COR-L47 (cell line): Measurements from ENCODE around the gene DPEP2.
"Not testable (repeated sequence)": the region's sequence is repeated elsewhere in the genome, so short reads cannot be mapped to it uniquely, and the experiment has no call there.

Source experiments
- DNase-seq: peaks from one replicate; lab custom pipeline; 2025; lab: John Stamatoyannopoulos, UW

The DPEP2 gene

DNA sequence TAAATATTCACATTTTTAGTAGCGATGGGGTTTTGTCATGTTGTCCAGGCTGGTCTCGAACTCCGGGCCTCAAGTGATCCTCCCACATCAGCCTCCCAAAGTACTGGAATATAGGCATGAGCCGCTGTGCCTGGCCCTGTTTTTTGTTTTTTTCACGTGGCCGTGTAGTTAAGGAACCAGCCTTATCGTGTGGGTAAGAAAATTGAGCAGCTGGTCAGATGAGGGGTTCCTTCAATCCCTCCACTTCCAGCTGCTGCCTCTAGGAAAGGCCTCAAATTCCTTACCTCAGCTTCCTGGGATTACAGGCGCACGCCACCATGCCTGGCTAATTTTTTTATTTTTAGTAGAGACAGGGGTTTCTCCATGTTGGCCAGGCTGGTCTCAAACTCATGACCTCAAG is 5.9 kb upstream of the DPEP2 start:
- no peak for DNase-seq

GRCh38 chr16:68003031-68003430 is 3.7 kb upstream of the DPEP2 start:
- no peak for DNase-seq

DNA sequence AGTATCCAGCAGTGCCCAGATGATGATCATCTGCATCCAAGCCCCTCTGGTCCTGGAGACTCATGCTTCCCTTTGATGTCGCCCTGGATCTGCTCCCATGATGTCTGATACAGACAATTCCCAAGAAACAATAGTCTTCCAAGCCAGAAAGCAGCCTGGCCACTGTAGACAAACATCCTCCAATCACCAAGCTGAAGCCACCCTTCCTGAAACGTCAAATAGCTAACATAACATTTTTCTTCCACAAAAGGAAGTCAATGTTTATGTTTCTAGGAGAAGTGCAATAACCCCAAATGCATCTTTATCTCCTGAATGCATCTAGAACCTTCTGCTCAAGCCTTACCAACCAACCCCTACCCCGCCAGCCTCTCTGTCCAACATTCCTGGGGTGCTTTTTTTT is 1.2 kb upstream of the DPEP2 start:
- DNase-seq = no peak

- no peak for DNase-seq
Measured at GRCh38 chr16:67999985-68000384, 701 bp upstream of the DPEP2 start.

DNA sequence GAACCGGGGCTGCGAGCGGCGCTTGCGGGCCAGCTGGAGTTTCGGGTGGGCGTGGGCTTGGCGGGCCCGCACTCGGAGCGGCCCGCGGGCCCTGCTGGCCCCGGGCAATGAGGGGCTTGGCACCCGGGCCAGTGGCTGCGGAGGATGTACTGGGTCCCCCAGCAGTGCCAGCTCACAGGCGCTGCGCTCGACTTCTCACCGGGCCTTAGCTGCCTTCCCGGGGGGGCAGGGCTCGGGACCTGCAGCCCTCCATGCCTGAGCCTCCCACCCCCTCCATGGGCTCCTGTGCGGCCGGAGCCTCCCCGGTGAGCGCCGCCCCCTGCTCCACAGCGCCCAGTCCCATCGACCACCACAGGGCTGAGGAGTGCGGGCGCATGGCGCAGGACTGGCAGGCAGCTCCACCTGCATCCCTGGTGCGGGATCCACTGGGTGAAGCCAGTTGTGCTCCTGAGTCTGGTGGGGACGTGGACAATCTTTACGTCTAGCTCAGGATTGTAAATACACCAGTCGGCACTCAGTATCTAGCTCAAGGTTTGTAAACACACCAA is 979 bp downstream of the DPEP2 start:
- not testable (repeated sequence) for DNase-seq

GRCh38 chr16:67996666-67997065 is 2.6 kb downstream of the DPEP2 start:
- DNase-seq = no peak

GRCh38 chr16:67995423-67995822 is 3.9 kb downstream of the DPEP2 start:
- no peak for DNase-seq

GRCh38 chr16:67994040-67994408 is 5.3 kb downstream of the DPEP2 start:
- DNase-seq = not testable (repeated sequence)

DNA sequence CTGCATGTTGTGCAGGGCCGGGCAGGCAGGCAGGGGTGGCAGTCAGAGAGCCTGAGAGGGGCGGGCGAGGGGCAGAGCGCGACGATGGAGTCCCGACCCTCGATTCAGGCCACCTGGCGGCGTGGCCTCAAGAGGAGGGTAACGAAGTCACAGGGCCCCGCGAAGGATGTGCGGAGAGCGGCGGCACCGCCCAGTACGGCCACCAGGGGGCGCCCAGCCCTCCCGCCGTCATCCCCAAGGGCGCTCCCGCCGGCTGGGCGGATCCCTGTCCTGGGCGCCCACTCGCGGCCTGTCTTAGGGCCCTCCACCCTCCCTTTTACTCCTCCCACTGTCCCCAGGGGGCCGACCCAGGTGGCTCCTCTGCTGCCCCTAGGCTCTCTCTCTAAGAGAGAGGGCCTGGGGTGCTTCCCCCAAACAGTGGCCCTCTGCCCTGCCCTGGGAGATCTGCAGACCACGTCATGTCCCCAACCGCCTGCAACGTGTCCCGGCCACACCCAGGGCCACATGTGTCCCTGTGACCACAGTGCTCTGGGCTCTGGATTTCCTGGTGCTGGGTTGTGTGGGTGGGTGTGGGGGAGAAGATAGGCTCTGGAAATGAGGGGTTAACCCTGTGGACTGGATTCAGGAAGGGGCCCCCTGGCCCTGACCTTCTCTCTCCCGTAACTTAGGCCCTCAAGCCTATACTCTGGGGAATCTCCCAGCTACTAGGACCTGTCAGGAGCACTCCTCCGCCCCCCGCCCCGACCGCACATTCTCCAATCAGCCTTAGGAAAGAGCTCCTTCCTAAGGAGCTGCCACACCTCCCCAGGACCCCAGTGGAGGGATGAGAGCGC is 5.9 kb downstream of the DPEP2 start:
- DNase-seq = peak; percentile 54

- DNase-seq = no peak
Measured at GRCh38 chr16:67992661-67993206, 6.5 kb downstream of the DPEP2 start.

GRCh38 chr16:67990018-67990386 is 9.3 kb downstream of the DPEP2 start:
- DNase-seq = no peak

DNA sequence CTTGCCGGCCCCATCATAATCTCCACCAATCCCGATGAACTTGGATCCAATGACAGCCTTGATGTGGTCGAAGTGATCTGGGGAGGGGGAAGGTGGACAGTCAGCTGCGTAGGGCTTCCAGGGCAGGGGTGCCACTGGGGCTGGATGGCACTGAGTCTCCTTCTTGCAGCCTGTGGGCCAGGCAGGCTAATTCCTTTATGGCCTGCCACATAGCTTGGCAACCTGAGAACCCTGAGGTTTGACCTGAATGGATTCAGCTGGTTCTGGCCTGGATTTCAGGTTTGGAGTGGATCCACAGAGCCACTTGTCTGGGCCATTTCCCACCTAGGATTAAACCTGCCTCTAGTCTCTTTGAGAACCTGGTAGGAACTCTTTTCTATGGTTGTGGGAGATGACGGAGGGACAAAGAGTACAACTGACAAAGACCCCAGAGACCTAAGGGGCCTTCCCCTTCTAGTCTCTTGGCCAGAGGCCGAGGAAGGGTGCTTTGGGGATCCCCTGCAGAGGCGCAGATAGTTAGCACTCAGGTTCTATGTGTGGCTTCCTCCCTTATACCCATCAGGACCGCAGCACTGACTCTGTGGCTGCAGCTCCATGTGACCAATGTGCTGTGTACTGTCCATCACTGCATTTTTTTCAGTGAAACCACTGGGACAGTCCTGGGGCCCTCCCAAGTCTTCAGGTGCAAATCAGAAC is 9.8 kb downstream of the DPEP2 start:
- DNase-seq = no peak

GRCh38 chr16:67988675-67989074 is 10.6 kb downstream of the DPEP2 start:
- no peak for DNase-seq

GRCh38 chr16:67987460-67988160 is 11.7 kb downstream of the DPEP2 start:
- no peak for DNase-seq

DNA sequence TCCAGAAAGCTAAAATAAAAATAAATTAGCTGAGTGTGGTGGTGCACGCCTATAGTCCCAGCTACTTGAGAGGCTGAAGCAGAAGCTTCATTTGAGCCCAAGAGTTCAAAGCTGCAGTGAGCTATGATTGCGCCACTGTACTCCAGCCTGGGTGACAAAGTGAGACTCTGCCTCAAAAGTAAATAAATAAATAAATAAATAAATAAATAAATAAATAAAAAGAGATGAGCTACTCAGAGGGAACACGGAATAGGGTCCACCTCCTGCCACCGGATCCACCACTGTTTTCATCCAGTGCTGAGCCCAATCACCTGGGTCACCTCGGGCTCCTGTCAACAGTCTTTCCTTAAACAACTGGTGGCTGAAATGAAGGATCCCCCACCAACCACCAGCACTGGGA is 12.3 kb downstream of the DPEP2 start:
- no peak for DNase-seq

- no peak for DNase-seq
Measured at GRCh38 chr16:67982011-67982696, 17.1 kb downstream of the DPEP2 start.

GRCh38 chr16:67979955-67980678 is 19.2 kb downstream of the DPEP2 start, which contains the start of gene DPEP3:
Gene DPEP3 (minus strand): TSS chr16:67980499. CDS start chr16:67980380, 119 bp downstream.
- no peak for DNase-seq

GRCh38 chr16:67977469-67978227 is 21.6 kb downstream of the DPEP2 start:
- DNase-seq = no peak

DNA sequence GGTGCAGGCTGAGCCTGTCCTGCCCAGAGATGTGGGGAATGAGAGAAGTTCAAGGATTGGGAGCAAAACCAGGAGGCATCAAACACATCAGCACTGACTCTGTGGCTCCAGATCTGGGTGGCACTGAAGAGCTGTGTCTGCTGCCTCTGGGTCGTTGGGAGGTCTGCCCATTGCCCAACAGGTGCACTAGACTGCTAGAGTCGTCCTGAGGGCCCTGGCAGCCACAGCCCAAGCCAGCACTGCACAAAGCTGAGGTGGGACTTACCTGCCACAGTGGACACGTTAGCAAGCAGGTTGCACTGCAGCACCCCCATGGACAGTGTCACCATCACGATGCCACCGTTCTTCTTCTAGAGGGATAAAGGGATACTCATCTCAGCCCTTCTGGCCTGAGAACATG is 22.3 kb downstream of the DPEP2 start:
- DNase-seq = no peak

GRCh38 chr16:67976205-67976604 is 23.1 kb downstream of the DPEP2 start:
- no peak for DNase-seq
